ENCODE results near the gene TAGLN2. TPM values are rescaled to one million over a fixed set of nuclear protein-coding genes. Genes with fewer than 3 reads are reported as not detected.

The TAGLN2 gene
- total RNA-seq, 4 donors from 2014 or later = 308 to 468 (median 357) TPM

DNA sequence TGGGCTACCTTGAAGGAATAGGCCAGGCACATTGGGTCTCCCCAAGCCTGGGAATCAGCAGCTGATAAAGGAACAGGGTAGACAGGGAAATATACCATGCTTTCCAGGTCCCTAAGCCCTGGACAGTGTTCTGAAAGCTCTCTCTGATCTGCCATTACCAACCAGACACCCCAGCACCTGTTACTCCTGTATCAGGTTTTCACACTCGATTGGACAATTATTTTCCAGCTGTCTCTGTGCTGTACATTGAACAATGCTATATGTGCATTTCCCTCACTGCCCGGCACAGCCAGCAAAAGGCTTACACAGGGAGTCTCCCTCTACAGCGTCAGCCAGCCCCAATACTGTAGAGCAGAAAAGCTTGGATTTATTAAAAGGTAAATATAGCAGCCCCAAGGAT lies 30.0 kb downstream of the TAGLN2 start:
- H3K36me3 ChIP-seq = no peaks in the 10 kb centered on the region
- WGBS, 2 donors = 78 to 89% methylated on average over 3 of the region's 3 CpGs
- no peaks in the 10 kb centered on the region for H3K27me3 ChIP-seq
- H3K4me3 ChIP-seq = no peak overlapping the region
- no peak for TF ChIP-seq POLR2A (IDR thresholded peaks at IDR 0.05)
- no peaks in the 10 kb centered on the region for H3K9me3 ChIP-seq
- peaks cover 9 to 50% (median 18%) of the 10 kb centered on the region in 3 donors for H3K4me1 ChIP-seq
- intact Hi-C loops (cut with DNase I) = no loop called here
- no peak overlapping the region for H3K27ac ChIP-seq
- no peak for DNase-seq

DNA sequence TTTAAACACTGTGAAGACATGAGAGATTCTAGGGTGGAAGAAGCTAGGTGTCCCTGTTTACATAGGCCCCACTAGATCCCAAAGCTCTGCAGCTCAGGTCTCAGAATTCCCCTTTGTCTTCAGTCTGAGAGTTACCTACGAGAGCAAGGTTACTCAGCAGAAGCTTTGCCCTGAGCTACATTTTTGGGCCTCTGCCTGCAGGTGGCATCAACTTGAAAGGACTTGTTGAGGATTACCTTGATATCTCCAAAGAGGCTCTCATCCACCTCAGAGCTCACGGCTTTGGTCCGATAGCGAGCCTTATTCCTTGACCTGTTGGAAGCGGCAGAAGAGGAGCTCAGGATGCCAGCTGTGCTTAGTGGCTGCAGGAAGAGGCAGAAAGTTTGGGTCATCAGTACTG lies 32.4 kb downstream of the TAGLN2 start:
- WGBS, 2 donors = 29 to 54% methylated on average over 1 to 5 of the region's 5 CpGs
- no peak overlapping the region for H3K27ac ChIP-seq
- intact Hi-C loops (cut with DNase I) = loop anchor here (2.0 to 5.0 kb wide), 2 partner anchors 94 to 111 kb away; partner anchors contain the start of gene DUSP23
- no peak overlapping the region for H3K4me3 ChIP-seq
- no peaks in the 10 kb centered on the region for H3K9me3 ChIP-seq
- TF ChIP-seq POLR2A (IDR thresholded peaks at IDR 0.05) (no peak), CTCF (IDR thresholded peaks at IDR 0.05) (peak in 2 of 6 experiments; percentile 6 to 41)
- DNase-seq = no peak
- peaks cover 10 to 50% (median 21%) of the 10 kb centered on the region in 3 donors for H3K4me1 ChIP-seq
- H3K36me3 ChIP-seq = no peaks in the 10 kb centered on the region
- H3K27me3 ChIP-seq = no peaks in the 10 kb centered on the region

DNA sequence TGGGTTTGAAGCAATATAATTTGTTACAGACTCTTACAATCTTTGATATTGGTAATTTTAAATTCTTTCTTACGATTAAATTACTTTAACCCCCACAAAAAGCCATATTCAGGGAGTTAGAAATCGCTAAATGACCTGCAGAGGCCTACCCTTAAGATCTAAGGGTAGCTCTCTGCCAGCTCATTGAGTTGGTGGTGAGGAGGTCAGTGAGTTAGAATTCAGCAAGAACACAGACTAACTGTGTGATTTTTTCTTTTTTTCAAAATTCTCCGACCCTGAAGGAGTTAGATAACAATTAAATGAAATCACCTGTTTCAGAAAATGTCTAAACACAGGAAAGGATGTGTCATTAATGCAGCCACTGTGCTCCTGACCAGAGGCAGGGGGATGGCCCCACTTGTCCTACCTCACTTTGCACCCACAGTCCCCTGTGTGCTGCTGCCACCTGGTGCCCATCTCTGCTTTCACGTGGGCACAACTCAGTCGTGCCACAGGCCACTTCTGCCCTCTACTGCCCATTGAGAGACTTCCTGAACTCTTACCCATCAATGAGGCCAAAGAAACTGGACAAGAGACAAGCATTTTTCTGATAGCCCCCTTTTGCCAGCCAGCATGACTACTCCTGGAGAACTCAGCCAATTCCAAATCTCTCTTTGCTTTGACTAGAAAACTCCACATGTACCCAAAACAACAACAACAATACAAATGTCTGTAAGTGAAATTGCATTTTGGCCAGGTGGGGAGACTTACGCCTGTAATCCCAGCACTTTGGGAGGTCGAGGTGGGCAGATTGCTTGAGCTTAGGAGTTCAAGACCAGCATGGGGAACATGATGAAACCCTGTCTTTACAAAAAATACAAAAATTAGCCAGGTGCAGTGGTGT lies 33.8 kb downstream of the TAGLN2 start:
- no peak overlapping the region for H3K4me3 ChIP-seq
- H3K9me3 ChIP-seq = no peaks in the 10 kb centered on the region
- peak; percentile 25 for DNase-seq
- peaks cover 10 to 46% (median 21%) of the 10 kb centered on the region in 3 donors for H3K4me1 ChIP-seq
- intact Hi-C loops (cut with DNase I) = loop anchor here (2.0 to 5.0 kb wide), 2 partner anchors 93 to 109 kb away; partner anchors contain the start of gene DUSP23
- 36 to 43% methylated on average over 7 of the region's 7 CpGs for WGBS, 2 donors
- H3K27ac ChIP-seq = peak overlapping the region in 1 of 4 donors; percentile 9
- H3K36me3 ChIP-seq = no peaks in the 10 kb centered on the region
- H3K27me3 ChIP-seq = no peaks in the 10 kb centered on the region
- TF ChIP-seq CTCF (IDR thresholded peaks at IDR 0.05) (peak; percentile 95 to 100 (median 98)), POLR2A (IDR thresholded peaks at IDR 0.05) (no peak)

- Histone ChIP-seq H3K4me1 (peaks cover 10 to 35% (median 16%) of the 10 kb centered on the region in 3 donors), H3K9me3 (no peaks in the 10 kb centered on the region), H3K27me3 (no peaks in the 10 kb centered on the region), H3K4me3 (no peak overlapping the region), H3K27ac (peak overlapping the region in 3 of 4 donors; percentile 52 to 68 (median 63)), H3K36me3 (no peaks in the 10 kb centered on the region)
- 73 to 81% methylated on average over 6 to 8 of the region's 8 CpGs for WGBS, 2 donors
- intact Hi-C loops (cut with DNase I) = loop anchor here (5.0 kb wide), 1 partner anchor 108 kb away; the partner anchor contains the start of gene DUSP23
- no peak for TF ChIP-seq CTCF (IDR thresholded peaks at IDR 0.05)
- no peak for TF ChIP-seq POLR2A (IDR thresholded peaks at IDR 0.05)
- DNase-seq = no peak
Measured at GRCh38 chr1:159890390-159890789, 34.9 kb downstream of the TAGLN2 start.

- H3K4me3 ChIP-seq = peak overlapping the region in 1 of 4 donors; percentile 2
- no peaks in the 10 kb centered on the region for H3K36me3 ChIP-seq
- intact Hi-C loops (cut with DNase I) = loop anchor here (5.0 kb wide), 1 partner anchor 108 kb away; the partner anchor contains the start of gene DUSP23
- H3K27me3 ChIP-seq = no peaks in the 10 kb centered on the region
- H3K9me3 ChIP-seq = no peaks in the 10 kb centered on the region
- peaks cover 10 to 32% (median 16%) of the 10 kb centered on the region in 3 donors for H3K4me1 ChIP-seq
- no peak for DNase-seq
- 0% methylated on average over 1 to 2 of the region's 2 CpGs for WGBS, 2 donors
- TF ChIP-seq POLR2A (IDR thresholded peaks at IDR 0.05) (no peak), CTCF (IDR thresholded peaks at IDR 0.05) (peak in 1 of 6 experiments; percentile 8)
- H3K27ac ChIP-seq = peak overlapping the region; percentile 52 to 78 (median 66)
Measured at GRCh38 chr1:159889821-159890252, 35.5 kb downstream of the TAGLN2 start.
